Measurements from ENCODE around the gene GRID2.

GRCh38 chr4:93770201-93770600, 1466.4 kb downstream of the GRID2 start:
- no peak for TF ChIP-seq CTCF (conservative IDR thresholded peaks at IDR 0.05)
- no peak for TF ChIP-seq ZFX (IDR thresholded peaks at IDR 0.05)
